Activated T-helper 1 cell treated with Interleukin-2 at 50 U/mL for 16 hours (primary cell): ENCODE data around the gene VSIG10L2.
"Not testable (repeated sequence)": the region's sequence is repeated elsewhere in the genome, so short reads cannot be mapped to it uniquely, and the experiment has no call there.

Source experiments
- DNase-seq: peaks from one replicate; pipeline ENCODE4 v3.0.0-alpha.2; 2020; ENCODE audit warnings: low read depth

VSIG10L2 gene

DNA sequence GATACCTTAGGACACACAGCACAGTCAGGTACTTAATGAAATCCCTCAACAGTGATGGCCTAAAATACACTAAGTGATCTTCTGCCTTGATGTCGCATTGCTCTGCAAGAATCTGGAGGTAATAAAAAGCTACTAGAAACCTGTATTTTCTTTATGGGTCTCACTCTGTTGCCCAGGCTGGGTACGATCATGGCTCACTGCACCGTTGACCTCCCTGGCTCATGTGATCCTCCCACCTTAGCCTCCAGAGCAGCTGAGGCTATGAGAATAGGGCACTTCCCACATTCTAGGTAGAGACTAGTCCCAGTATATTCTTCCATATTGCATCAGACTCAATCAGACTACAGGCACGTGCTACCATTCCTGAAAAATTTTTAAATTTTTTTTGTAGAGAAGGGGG lies 21.7 kb downstream of the VSIG10L2 start:
- DNase-seq, result no peak

DNA sequence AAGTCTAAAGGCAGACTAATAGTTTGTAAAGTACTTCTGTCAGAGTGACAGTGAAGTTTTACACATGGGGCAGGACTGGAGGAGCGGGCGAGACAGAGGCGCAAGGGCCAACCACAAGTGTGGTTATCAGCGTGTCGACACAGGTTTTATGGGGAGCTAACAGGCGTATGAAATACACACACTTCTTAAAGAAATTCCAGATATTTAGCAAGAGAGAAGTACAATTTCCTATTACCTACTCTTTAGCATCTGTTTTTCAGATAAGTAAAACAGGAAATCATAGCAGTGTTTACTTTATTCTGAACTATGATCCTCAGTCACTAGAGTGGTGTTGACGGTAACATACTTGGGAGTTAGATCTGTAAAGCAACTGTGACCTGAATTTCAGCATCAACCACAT lies 22.5 kb downstream of the VSIG10L2 start:
- no peak for DNase-seq

DNA sequence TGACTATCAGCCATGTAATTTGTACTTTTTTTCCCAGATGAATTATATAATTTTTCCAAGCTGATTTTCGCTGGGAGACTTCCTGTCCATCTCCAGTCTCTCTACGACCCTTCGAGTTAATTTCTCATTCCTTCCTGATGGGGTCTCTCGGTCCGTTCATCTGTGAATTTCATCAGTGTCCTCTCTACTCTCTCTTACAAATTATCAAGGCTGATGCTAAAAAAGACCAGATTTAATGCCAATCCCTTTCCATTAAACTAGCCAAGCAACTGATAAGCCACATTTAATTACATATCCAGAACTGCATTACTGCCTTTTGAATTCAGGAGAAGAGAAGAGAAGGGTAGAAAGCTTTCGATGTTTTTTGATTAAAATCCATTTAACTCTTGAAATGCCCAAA lies 25.8 kb downstream of the VSIG10L2 start:
- no peak for DNase-seq

DNA sequence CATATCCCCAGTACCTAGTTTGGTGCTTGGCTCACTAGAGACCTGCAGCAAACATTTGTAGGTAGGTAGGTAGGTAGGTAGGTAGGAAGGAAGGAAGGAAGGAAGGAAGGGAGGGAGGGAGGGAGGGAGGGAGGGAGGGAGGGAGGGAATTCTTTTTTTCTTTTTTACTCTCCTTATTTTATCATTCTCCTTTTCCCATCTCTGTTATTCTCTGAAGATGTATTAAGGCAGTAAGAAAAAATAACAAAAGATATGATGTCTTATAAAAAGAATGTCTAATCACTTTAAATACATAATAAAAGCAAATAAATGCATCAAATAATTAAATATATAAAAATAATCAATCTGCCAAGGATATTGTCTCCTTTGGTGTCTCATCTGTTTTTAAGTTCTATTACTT lies 28.4 kb downstream of the VSIG10L2 start:
- no peak for DNase-seq

DNA sequence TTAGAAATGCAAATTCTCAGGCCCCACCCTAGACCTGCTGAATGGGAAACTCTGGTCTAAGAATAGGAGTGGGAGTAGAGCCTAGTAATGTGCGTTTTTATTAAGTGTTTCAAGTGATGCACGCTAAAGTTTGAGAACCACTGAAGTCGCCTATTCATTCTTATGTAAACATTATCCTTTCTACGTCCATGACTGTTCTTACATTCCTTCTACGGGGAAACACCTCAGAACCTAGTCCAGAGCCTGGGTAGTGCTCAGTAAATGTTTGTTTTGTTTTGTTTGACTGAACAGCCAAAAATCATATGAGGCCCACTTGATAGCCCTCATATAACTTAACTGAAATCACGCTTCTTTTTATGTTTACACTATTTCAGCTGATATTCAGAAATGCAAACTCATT lies 29.8 kb downstream of the VSIG10L2 start:
- no peak for DNase-seq

DNA sequence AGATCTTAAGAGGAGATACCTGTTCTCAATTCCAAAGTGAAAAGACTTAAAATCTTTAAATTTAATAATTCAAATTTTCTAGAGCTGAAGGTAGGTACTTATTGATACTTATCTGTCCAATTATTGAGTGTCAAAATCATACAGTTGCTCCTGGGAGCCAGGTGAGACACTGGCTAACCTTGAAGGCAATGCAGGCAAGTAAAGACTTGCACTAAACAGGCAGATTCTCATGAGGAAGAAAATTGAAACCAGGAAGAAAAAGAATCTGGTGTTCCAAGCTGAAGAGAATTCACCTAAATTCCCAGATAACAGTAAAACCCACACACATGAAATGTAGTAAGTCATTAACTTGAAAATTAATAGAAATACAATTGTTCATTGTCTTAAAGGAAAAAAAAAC lies 30.3 kb downstream of the VSIG10L2 start:
- DNase-seq, result no peak

DNA sequence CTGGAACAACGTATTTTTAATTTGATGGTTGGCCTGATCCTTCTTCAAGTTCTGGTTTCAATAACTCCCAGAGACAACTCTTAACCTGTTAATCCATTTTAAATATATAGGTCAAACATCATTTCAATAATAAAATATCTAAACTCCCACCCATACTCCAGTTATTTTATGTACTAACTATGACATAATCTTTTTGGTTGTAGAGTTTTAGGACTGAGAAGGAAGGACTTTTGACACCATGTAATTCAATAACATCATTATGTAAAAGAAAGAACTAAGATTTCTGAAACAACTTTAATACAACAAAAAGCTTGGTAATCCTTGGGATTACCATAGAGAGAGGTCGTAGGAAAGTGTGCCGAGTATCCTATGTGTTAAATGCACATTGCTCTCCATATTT lies 31.5 kb downstream of the VSIG10L2 start:
- DNase-seq, result no peak

DNA sequence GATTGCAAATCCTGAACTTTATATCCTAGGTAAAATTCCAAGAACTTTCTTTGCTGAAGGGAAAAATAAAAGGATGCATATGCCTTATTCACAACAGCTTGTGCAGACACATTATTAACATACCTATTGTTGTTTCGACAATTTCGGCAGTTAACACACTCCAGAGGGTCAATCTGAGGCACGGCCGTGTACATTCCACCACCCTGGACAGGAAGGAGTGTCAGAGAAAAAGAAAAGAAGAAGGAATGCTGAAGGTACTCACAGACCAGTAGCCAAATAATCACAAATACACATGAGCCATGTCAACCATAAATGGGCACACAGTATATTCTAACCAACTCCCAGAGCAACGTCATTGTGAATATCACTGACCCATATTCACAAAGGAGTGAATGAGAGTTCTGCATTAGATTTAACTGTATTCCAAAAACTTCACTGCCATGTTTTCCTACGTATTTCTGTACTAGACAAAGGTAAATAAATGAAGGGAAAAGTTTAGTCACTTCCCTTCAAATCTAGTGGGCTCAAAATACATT lies 32.4 kb downstream of the VSIG10L2 start:
- DNase-seq, result no peak

DNA sequence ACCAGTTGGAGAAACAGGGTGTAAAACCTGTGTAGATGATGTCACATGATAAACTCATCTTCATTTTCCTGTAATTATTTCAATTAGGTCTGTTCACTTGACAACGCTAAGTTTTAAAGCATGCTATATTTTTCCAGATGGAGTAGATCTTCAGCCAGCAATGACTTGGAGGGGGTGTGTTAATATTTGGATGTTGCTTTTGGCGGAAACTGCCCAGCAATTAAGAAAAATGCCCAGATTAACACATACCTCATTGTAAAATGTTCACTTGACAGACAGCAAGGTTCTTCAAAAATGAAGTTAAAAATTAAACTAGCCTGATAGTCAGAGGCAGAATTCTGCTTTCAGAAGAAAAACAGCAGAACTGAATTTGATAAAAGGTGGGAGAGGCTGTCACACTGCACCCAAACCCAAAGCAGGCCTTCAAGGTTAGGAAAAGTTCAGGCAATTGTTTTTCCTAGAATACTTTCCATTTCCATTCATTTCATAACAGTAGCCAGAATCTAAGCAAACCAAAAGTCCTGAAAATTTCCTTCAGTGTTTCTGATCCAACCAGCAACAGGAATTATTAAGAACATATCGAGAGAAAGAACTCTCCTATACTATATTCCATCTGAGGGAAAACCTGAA lies 33.0 kb downstream of the VSIG10L2 start:
- DNase-seq, result no peak

DNA sequence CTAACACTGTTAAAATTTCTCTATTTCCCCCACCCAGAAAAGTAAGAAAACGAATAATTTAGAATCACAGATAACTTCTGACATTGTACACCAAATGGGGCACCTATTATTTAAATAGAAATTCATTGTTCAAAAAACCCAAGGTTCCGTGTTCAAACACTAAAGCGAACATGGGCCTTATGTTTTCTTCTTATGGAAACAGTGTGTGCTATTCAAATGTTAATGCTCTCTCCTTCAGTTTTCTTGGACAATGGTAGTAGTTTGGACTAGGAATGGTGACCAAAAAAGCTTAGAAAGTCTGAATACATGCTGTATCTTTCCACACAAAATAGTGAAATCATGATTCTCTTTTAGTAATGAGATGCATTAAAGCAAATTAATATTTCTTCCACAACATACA lies 33.7 kb downstream of the VSIG10L2 start:
- DNase-seq, result no peak

DNA sequence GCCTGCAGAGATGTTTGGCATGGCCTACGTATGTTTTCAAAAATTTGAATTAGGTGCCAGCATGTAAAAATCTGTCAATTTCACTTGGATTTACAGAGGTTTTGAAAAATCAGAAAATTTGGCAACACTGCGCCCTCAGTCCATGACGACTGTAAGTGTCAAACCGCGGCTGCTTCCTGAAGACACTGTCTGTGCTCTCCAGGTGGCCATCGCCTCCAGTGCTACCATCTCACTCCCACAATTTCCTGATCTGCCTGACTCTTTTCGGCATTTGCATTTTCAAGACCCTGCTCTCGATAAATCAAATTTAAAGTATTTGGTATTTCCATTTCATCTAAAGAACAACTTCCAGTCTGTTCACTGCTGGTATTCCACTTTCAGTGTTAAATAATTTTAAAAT lies 34.6 kb downstream of the VSIG10L2 start:
- DNase-seq, result no peak

DNA sequence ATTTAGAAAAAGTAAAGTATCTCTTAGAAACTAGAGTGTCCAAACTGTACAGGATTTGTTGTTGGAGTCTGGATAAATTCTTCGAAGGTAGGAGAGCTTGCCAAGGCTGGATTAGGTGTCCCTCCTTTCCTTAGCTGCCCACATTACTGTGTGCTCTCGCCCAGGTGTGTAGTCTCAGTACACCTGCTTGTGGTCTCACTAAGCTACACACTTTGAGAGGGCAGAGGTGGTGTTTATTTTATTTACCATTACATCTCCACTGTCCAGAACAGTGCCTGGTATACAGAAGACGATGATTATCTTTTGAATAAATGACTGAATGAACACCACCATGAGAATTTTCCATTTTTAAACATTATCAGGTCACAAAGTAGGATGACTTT lies 36.5 kb downstream of the VSIG10L2 start:
- no peak for DNase-seq

DNA sequence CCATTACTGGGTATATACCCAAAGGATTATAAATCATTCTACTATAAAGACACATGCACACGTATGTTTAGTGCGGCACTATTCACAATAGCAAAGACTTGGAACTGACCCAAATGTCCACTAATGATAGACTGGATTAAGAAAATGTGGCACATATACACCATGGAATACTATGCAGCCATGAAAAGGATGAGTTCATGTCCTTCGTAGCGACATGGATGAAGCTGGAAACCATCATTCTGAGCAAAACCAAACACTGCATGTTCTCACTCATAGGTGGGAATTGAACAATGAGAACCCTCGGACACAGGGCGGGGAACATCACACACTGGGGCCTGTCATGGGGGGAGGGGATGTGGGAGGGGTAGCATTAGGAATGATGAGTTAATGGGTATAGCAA lies 40.1 kb downstream of the VSIG10L2 start:
- not testable (repeated sequence) for DNase-seq

DNA sequence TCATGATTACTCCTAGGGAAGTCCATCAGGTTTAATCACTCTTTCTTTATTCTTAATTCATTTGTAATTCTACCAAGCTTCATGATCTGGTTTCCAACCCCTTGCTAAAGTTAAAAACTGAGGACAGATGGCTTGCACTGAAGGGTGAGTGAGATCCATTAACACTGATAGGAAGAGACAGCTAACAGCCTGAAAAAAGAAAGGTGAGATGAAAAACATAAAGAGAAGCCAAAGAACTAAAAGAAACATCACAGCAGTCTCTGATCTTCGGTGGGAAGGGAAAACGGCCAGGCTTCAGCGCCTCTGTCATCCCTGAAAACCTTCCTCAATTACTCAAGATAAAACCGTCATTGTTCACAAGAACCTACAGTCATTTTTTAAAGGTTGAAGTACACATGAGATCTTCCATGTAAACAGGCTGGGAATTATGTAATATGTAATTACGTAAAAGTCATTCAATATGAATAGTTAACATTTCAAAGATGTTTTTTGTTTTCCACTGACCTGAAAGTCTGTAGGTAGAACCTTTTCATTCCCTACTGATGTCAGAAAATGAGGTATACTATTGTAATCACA lies 41.3 kb downstream of the VSIG10L2 start:
- no peak for DNase-seq

DNA sequence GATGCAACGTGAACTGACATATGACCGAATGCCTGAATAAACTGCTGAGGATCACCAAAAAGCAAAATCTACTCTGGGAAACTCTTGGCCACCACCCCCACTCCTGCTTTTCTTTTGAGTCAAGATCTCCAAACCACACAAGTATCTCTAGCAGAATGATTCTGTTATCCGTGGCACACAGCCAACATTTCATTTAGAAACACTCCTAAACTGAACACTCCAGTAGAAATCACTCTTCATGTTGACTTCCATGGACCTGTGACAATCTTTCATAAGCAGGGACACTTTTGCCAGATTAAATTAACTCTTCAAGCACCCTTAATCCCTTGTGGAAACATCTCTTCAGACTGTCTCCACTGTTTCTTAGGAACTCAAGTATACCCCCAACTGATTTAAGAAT lies 44.4 kb downstream of the VSIG10L2 start:
- DNase-seq, result no peak

DNA sequence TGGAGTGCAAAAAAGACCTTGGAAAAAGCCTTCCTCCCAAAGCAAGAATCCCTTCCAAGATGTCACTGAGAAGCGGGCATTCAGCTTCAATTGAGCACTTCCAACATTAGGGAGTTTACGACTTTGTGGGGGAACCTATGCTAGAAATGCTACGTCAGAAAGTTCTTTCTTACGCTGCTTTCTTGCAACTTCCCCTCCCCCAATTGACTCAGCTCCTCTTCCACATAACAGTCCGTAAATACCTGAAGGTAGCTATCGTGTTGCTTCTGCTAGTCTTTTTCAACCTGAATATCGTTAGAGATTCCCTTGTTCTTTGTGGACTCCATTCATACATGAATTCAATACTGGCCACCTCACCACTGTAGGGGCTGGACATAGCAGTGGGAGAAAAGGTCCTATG lies 47.0 kb downstream of the VSIG10L2 start:
- DNase-seq, result no peak

DNA sequence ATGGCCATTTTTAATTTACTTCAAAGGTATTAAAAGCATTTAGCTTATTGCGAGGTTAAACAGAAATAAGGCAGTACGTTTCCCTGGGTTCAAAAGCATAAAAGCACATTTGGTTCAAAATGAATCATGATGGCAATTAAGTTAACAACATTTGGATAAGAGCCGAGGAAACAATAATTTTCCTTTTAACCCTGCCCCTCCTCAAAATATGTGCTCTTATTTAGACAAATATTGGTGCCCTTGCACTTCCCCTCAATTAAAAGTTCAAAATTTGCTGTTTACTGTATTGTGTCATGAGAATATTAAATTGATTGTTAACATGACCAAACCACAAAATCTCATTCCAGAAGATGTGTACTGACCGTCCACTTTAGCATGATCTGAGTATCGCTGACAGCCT lies 48.7 kb downstream of the VSIG10L2 start:
- DNase-seq, result no peak

DNA sequence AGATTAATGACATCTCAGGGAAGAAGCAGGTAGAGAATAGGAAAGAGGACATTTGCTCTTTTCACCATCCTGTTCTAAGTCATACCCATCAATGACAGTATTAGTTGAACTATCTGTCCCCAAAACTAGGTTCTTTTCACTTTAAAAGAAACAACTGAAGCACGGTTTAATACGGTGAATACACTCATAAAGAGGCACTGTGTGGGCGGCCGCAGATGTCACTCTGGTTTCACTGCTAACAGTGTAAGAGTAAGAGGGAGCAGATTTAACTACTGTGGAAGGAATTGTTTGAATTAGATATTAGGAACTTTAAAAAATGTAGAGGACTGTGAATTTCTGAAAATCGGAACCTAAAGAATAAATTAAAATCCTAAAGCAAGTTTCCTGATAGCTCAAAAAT lies 49.5 kb downstream of the VSIG10L2 start:
- DNase-seq, result no peak

DNA sequence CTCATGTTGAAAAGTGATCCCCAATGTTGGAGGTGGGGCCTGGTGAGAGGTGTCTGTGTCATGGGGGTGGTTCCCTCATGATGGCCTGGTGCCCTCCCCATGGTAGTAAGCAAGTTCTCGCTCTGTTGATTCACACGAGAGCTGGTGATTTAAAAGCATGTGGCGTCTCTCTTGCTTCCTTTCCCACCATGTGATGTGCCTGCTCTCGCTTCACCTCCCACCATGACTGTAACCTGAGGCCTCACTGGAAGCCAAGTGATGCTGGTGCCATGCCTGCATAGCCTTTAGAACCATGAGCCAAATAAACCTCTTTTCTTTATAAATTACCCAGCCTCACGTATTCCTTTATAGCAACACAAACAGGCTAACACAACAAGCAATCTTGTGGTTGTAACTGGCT lies 52.4 kb downstream of the VSIG10L2 start:
- no peak for DNase-seq

DNA sequence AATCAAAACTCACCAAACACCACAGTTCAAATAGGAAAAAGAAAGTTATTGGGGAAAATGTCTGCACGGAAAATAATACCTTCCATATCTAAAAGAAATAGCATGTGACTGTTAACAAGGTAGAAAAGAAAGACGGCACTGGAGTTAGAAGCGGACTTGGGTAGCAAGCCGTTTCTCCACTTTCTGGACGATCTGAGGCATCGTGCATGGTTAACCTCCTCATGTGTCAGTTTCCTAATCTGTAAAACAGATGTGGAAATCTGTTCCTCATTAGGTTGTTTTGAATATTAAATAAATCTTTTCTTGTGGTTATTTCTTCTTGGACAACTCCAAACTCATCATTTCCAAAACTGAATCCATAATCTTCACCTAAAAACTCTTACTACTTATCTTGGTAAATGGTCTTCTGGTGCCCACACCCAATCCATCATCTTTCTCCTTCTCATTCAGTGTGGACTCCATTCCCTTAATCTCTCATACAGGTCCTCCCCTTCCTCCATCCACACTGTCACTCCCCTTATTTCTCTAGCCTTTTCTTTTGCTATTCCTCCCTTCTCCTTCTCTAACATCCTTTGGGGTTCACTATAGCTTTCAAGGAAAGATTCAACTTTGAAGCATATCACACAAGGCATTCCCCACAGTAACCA lies 53.5 kb downstream of the VSIG10L2 start:
- DNase-seq, result no peak

DNA sequence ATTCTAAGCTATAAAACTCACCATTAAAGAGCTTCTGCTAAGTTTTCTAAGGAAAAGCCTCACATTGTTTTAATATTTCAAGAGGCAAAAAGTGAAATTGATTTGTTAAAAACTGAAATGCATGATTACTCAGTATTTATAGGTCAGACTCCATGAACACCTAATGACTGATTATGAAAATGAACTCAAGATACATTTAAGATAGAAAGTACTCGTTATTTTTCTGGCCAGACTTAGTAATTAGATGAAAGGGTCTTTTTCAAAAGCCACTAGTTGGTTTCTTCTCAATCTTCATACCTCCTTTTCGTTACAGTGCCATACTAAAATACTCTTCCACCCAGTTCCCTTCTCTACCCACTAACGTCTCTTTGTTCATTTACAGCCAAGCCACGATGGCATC lies 56.3 kb downstream of the VSIG10L2 start:
- DNase-seq, result no peak
